GM23338 (cell line): ENCODE results near the gene SPSB4. TPM values are rescaled to one million over a fixed set of nuclear protein-coding genes. Genes with fewer than 3 reads are reported as not detected.

Experiments used
- ATAC-seq: fragments of 200-7000 bp; cut with Tn5 transposase; 3 replicates; pipeline ENCODE4 v1.9.1; 2020
- DNase-seq: peaks from one replicate; pipeline ENCODE4 v3.0.0-alpha.2; 2015; ENCODE audit warnings: low spot score
- H2AFZ ChIP-seq: fragments of 200-600 bp; sonication (generic); 2 replicates; pipeline ENCODE4 v1.8.0; 2016; ENCODE audit warnings: antibody characterized with exemption, mild to moderate bottlenecking, moderate library complexity
- H3F3A ChIP-seq: fragments of 200-600 bp; sonication (generic); replicated peaks from 2 replicates; pipeline ENCODE4 v1.8.0; 2017; ENCODE audit warnings: antibody characterized with exemption, mixed run types, low read depth
- H3K27ac ChIP-seq: fragments of 200-600 bp; sonication (generic); 2 replicates; pipeline ENCODE4 v1.6.1; 2016; ENCODE audit warnings: low read depth
- H3K27me3 ChIP-seq: fragments of 200-600 bp; sonication (generic); 2 replicates; pipeline ENCODE4 v1.8.0; 2016; ENCODE audit warnings: mild to moderate bottlenecking, mixed run types, moderate library complexity; ENCODE audit not compliant: insufficient read depth
- H3K36me3 ChIP-seq: fragments of 200-600 bp; sonication (generic); 2 replicates; pipeline ENCODE4 v1.8.0; 2016; ENCODE audit warnings: mild to moderate bottlenecking; ENCODE audit not compliant: insufficient read depth
- H3K4me1 ChIP-seq: fragments of 200-600 bp; sonication (generic); 2 replicates; pipeline ENCODE4 v1.8.0; 2016; ENCODE audit warnings: mild to moderate bottlenecking, moderate library complexity; ENCODE audit not compliant: insufficient read depth
- H3K4me2 ChIP-seq: fragments of 200-600 bp; sonication (generic); 2 replicates; pipeline ENCODE4 v1.7.1; 2017; ENCODE audit warnings: mixed run types
- H3K4me3 ChIP-seq: fragments of 200-600 bp; sonication (generic); 2 replicates; pipeline ENCODE4 v1.6.1; 2016; ENCODE audit warnings: mixed run types
- H3K79me2 ChIP-seq: fragments of 200-600 bp; sonication (generic); replicated peaks from 2 replicates; pipeline ENCODE4 v1.8.0; 2017; ENCODE audit warnings: mild to moderate bottlenecking; ENCODE audit not compliant: insufficient read depth
- H3K9me2 ChIP-seq: fragments of 200-600 bp; sonication (generic); 2 replicates; pipeline ENCODE4 v1.8.0; 2017; ENCODE audit not compliant: insufficient read depth
- H4K20me1 ChIP-seq: fragments of 200-600 bp; sonication (generic); replicated peaks from 2 replicates; pipeline ENCODE4 v1.8.0; 2017; ENCODE audit warnings: mild to moderate bottlenecking; ENCODE audit not compliant: insufficient read depth
- H3K27ac Mint-ChIP-seq: 2 replicates; pipeline ENCODE4 v1.8.0; 2020; ENCODE audit warnings: inconsistent platforms, mild to moderate bottlenecking, moderate library complexity, mixed read lengths
- H3K27me3 Mint-ChIP-seq: 3 replicates; pipeline ENCODE4 v1.8.0; 2022; ENCODE audit warnings: low read depth, mild to moderate bottlenecking, moderate library complexity, mixed read lengths, inconsistent platforms; ENCODE audit not compliant: insufficient read depth, poor library complexity
- H3K36me3 Mint-ChIP-seq: 3 replicates; pipeline ENCODE4 v1.8.0; 2021; ENCODE audit warnings: low read depth, mild to moderate bottlenecking, inconsistent platforms, moderate library complexity, mixed read lengths
- H3K4me1 Mint-ChIP-seq: 3 replicates; pipeline ENCODE4 v1.8.0; 2020; ENCODE audit warnings: mild to moderate bottlenecking, inconsistent platforms, mixed read lengths
- H3K4me3 Mint-ChIP-seq: 3 replicates; pipeline ENCODE4 v1.8.0; 2021; ENCODE audit warnings: moderate library complexity, mild to moderate bottlenecking, inconsistent platforms, mixed read lengths
- H3K9me3 Mint-ChIP-seq: 3 replicates; pipeline ENCODE4 v1.8.0; 2020; ENCODE audit warnings: moderate library complexity, mild to moderate bottlenecking, inconsistent platforms, mixed read lengths
- CREB1 ChIP-seq: fragments of 250-450 bp; sonication (Bioruptor Pico); IDR thresholded peaks from 2 replicates; pipeline ENCODE4 v1.5.0; 2020; ENCODE audit warnings: low read depth, mild to moderate bottlenecking, moderate library complexity
- EZH2 ChIP-seq: fragments of 200-600 bp; sonication (generic); IDR thresholded peaks from one replicate; pipeline ENCODE4 v1.8.0; 2017; ENCODE audit warnings: antibody characterized with exemption, mild to moderate bottlenecking, low read depth; ENCODE audit not compliant: unreplicated experiment
- EZH2phosphoT487 ChIP-seq: fragments of 200-600 bp; sonication (generic); IDR thresholded peaks from one replicate; pipeline ENCODE4 v1.8.1; 2018; ENCODE audit warnings: antibody characterized with exemption; ENCODE audit not compliant: unreplicated experiment
- JUNB ChIP-seq: IDR thresholded peaks from one replicate; pipeline ENCODE4 v1.6.1; 2016; ENCODE audit warnings: antibody characterized with exemption; ENCODE audit not compliant: unreplicated experiment
- POLR2AphosphoS5 ChIP-seq: IDR thresholded peaks from 2 replicates; pipeline ENCODE4 v1.6.1; 2016; ENCODE audit warnings: antibody characterized with exemption, low read depth
- STAT1 ChIP-seq: IDR thresholded peaks from one replicate; pipeline ENCODE4 v1.6.1; 2016; ENCODE audit warnings: antibody characterized with exemption; ENCODE audit not compliant: unreplicated experiment
- ZNF331 ChIP-seq: fragments of 250-450 bp; sonication (Bioruptor Pico); IDR thresholded peaks from 2 replicates; pipeline ENCODE4 v1.5.0; 2020; ENCODE audit warnings: low read depth, mild to moderate bottlenecking, moderate library complexity
- polyA plus RNA-seq: library from polyadenylated mRNA; unstranded; fragments of >200 nt; fragmentation: Nextera tagmentation; extraction: Ambion mirVana; gene quantifications from 2 replicates; pipeline ENCODE4 v1.2.1, GENCODE V29; 2016
- total RNA-seq: library from RNA; depleted of rRNA; stranded (reverse); fragments of >200 nt; shearing (Covaris generic); gene quantifications from 2 replicates; pipeline ENCODE4 v1.2.3, GENCODE V29; 2014
- TF ChIP-seq, protein P1 (sequence below): fragments of 250-450 bp; sonication (Bioruptor Pico); IDR thresholded peaks from 2 replicates; pipeline ENCODE4 v1.5.0; 2020; ENCODE audit warnings: mild to moderate bottlenecking, moderate library complexity
- TF ChIP-seq, protein P2 (sequence below): IDR thresholded peaks from 2 replicates; pipeline ENCODE4 v1.6.1; 2016; ENCODE audit warnings: antibody characterized with exemption

SPSB4 gene
- total and polyA plus RNA-seq, 2 experiments from 2014 or later, result 6.7 to 25.9 TPM

DNA sequence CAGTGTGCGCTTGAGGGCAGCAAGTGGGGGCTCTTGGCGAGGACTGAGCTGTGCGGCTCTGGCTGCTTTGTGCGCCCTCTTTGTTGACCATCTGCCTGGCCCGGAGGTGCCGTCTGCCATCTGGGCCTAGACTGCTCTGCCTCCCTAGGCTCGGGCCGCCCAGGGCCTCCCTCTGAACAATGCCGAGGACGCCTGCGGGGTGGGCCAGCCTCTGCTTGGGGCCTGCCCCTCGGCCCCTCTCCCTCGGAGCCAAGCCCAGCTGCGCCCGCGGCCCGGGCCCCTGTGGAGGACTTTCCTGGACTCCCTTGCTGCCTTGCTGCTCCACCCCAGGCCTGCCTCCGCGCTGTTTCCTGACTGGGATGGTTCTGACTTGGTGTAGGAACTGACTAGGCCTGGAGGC is 31.9 kb upstream of the SPSB4 start:
- H4K20me1 ChIP-seq, result no peaks in the 10 kb centered on the region
- no peak overlapping the region for H3K4me3 Mint-ChIP-seq
- no peak for DNase-seq
- H3K27ac ChIP-seq, result no peak overlapping the region
- no peaks in the 10 kb centered on the region for H3K27me3 ChIP-seq
- 0 out of 3 replicates have a peak, but pooled peaks cover 3% of the 10 kb centered on the region for H3K9me3 Mint-ChIP-seq
- no peak overlapping the region for H3K4me3 ChIP-seq
- H3F3A ChIP-seq, result no peaks in the 10 kb centered on the region
- H3K4me1 ChIP-seq, result no peaks in the 10 kb centered on the region
- H2AFZ ChIP-seq, result peak overlapping the region; percentile 96
- 0 out of 2 replicates have a peak, but pooled peaks cover 3% of the 10 kb centered on the region for H3K9me2 ChIP-seq
- no peaks in the 10 kb centered on the region for H3K36me3 ChIP-seq
- H3K36me3 Mint-ChIP-seq, result no peaks in the 10 kb centered on the region
- H3K79me2 ChIP-seq, result no peaks in the 10 kb centered on the region
- peak; percentile 72 for ATAC-seq
- H3K4me1 Mint-ChIP-seq, result peaks cover 2% of the 10 kb centered on the region; the same call in 2 of the 3 replicates
- H3K27me3 Mint-ChIP-seq, result peaks cover 3% of the 10 kb centered on the region
- TF ChIP-seq EZH2phosphoT487 (no peak), EZH2 (no peak)
- H3K4me2 ChIP-seq, result no peak overlapping the region
- no peak overlapping the region for H3K27ac Mint-ChIP-seq

DNA sequence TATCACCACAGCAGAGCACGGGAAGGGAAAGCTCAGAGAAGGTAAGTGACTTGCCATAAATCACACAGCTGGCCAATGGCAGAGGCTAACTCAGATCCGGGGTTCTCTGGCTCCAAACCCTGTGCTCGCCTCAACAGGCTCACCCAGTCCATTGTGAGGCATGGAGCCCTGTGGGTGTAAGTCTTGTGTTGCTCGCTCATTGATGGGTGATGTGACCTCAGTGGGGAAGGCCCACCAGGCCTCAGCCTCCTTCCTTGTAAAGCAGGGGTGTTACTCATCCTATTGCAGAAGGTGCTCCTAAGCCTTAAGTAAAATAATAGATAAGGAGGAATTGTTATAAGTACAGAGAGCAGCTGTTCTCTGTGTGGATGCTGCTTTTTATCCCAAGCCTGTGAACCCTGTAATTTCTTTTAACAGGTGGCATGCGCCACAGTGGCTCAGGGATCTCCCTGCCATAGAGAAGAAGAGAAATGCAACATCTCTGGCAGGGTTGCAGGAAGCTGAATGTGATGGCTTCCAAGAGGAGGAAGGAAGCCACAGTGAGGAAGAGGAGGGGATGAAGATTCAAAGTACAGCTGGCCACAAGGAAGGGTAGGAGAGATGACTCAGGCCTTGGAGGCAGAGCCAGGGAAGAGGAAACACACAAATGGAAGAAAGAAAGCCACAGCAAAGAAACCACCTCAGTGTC is 30.9 kb upstream of the SPSB4 start:
- H3K36me3 ChIP-seq, result no peaks in the 10 kb centered on the region
- no peak for ATAC-seq
- TF ChIP-seq, protein P1, sequence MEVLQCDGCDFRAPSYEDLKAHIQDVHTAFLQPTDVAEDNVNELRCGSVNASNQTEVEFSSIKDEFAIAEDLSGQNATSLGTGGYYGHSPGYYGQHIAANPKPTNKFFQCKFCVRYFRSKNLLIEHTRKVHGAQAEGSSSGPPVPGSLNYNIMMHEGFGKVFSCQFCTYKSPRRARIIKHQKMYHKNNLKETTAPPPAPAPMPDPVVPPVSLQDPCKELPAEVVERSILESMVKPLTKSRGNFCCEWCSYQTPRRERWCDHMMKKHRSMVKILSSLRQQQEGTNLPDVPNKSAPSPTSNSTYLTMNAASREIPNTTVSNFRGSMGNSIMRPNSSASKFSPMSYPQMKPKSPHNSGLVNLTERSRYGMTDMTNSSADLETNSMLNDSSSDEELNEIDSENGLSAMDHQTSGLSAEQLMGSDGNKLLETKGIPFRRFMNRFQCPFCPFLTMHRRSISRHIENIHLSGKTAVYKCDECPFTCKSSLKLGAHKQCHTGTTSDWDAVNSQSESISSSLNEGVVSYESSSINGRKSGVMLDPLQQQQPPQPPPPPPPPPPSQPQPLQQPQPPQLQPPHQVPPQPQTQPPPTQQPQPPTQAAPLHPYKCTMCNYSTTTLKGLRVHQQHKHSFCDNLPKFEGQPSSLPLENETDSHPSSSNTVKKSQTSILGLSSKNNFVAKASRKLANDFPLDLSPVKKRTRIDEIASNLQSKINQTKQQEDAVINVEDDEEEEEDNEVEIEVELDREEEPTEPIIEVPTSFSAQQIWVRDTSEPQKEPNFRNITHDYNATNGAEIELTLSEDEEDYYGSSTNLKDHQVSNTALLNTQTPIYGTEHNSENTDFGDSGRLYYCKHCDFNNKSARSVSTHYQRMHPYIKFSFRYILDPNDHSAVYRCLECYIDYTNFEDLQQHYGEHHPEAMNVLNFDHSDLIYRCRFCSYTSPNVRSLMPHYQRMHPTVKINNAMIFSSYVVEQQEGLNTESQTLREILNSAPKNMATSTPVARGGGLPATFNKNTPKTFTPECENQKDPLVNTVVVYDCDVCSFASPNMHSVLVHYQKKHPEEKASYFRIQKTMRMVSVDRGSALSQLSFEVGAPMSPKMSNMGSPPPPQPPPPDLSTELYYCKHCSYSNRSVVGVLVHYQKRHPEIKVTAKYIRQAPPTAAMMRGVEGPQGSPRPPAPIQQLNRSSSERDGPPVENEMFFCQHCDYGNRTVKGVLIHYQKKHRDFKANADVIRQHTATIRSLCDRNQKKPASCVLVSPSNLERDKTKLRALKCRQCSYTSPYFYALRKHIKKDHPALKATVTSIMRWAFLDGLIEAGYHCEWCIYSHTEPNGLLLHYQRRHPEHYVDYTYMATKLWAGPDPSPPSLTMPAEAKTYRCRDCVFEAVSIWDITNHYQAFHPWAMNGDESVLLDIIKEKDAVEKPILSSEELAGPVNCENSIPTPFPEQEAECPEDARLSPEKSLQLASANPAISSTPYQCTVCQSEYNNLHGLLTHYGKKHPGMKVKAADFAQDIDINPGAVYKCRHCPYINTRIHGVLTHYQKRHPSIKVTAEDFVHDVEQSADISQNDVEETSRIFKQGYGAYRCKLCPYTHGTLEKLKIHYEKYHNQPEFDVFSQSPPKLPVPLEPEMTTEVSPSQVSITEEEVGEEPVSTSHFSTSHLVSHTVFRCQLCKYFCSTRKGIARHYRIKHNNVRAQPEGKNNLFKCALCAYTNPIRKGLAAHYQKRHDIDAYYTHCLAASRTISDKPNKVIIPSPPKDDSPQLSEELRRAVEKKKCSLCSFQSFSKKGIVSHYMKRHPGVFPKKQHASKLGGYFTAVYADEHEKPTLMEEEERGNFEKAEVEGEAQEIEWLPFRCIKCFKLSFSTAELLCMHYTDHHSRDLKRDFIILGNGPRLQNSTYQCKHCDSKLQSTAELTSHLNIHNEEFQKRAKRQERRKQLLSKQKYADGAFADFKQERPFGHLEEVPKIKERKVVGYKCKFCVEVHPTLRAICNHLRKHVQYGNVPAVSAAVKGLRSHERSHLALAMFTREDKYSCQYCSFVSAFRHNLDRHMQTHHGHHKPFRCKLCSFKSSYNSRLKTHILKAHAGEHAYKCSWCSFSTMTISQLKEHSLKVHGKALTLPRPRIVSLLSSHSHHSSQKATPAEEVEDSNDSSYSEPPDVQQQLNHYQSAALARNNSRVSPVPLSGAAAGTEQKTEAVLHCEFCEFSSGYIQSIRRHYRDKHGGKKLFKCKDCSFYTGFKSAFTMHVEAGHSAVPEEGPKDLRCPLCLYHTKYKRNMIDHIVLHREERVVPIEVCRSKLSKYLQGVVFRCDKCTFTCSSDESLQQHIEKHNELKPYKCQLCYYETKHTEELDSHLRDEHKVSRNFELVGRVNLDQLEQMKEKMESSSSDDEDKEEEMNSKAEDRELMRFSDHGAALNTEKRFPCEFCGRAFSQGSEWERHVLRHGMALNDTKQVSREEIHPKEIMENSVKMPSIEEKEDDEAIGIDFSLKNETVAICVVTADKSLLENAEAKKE, result no peak
- TF ChIP-seq STAT1 (no peak), EZH2 (no peak), ZNF331 (no peak), CREB1 (no peak), JUNB (no peak), POLR2AphosphoS5 (no peak)
- TF ChIP-seq, protein P2, sequence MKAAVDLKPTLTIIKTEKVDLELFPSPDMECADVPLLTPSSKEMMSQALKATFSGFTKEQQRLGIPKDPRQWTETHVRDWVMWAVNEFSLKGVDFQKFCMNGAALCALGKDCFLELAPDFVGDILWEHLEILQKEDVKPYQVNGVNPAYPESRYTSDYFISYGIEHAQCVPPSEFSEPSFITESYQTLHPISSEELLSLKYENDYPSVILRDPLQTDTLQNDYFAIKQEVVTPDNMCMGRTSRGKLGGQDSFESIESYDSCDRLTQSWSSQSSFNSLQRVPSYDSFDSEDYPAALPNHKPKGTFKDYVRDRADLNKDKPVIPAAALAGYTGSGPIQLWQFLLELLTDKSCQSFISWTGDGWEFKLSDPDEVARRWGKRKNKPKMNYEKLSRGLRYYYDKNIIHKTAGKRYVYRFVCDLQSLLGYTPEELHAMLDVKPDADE, result no peak

More for the DNA sequence above, 30.9 kb upstream of the SPSB4 start:
- H2AFZ ChIP-seq, result 0 out of 2 replicates have a peak overlapping the region, but pooled peaks have one; percentile 38
- H3K27ac ChIP-seq, result no peak overlapping the region
- H3K4me3 Mint-ChIP-seq, result no peak overlapping the region
- no peak overlapping the region for H3K27ac Mint-ChIP-seq
- H3K9me3 Mint-ChIP-seq, result 0 out of 3 replicates have a peak, but pooled peaks cover 3% of the 10 kb centered on the region
- H3K79me2 ChIP-seq, result no peaks in the 10 kb centered on the region
- H3K36me3 Mint-ChIP-seq, result no peaks in the 10 kb centered on the region
- 0 out of 2 replicates have a peak, but pooled peaks cover 3% of the 10 kb centered on the region for H3K9me2 ChIP-seq
- no peak overlapping the region for H3K4me3 ChIP-seq
- peaks cover 2% of the 10 kb centered on the region; the same call in 2 of the 3 replicates for H3K4me1 Mint-ChIP-seq
- no peaks in the 10 kb centered on the region for H3K27me3 ChIP-seq
- no peaks in the 10 kb centered on the region for H3F3A ChIP-seq
- peaks cover 3% of the 10 kb centered on the region for H3K27me3 Mint-ChIP-seq
- DNase-seq, result no peak
- H3K4me2 ChIP-seq, result no peak overlapping the region
- H4K20me1 ChIP-seq, result no peaks in the 10 kb centered on the region
- H3K4me1 ChIP-seq, result no peaks in the 10 kb centered on the region
